ENCODE measurements around the gene WNT5A.

DNA sequence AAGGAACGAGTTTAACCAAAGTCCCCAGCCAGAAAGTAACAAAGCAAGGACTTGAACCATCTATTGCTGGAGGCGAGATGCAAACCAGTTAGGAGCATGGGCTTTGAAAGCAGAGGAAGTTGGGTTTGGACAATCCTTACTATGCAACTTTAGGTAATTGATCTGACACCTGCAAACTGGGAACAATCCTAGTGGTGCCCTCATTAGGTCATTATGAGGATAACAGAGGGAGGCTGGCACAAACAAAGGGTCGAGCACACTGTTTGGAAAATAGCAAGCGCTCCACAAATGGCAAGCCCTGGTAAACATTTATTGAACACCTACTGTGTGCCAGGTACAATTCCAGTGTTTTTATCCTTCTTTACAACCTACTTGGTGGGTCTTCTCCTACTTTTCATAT lies 45.6 kb downstream of the WNT5A start:
- no peak for TF ChIP-seq EZH2phosphoT487 (IDR thresholded peaks at IDR 0.05; ENCODE audit: borderline replicate concordance, low read length)
- TF ChIP-seq CTCF (IDR thresholded peaks at IDR 0.05; ENCODE audit: low read depth, low read length, poor library complexity, severe bottlenecking) = no peak
